Bronchial epithelial cell (primary cell): ENCODE measurements around the gene LRP1B. TPM values are rescaled to one million over a fixed set of nuclear protein-coding genes. Genes with fewer than 3 reads are reported as not detected.

Experiments
- DNase-seq: peaks from one replicate; pipeline ENCODE4 v3.0.0-alpha.2; 2010; ENCODE audit warnings: low read depth
- FAIRE-seq: peaks from 2 replicates; lab custom pipeline; 2011; peaks lifted over from hg19 to GRCh38; lab: Jason Lieb, UNC
- H3K27me3 ChIP-seq: 2 replicates; pipeline ENCODE4 v1.5.1; 2011; ENCODE audit warnings: low read length; ENCODE audit not compliant: control insufficient read depth, insufficient read depth
- H3K36me3 ChIP-seq: 2 replicates; pipeline ENCODE4 v1.5.1; 2011; ENCODE audit warnings: low read length; ENCODE audit not compliant: control insufficient read depth, insufficient read depth
- H3K4me3 ChIP-seq: 2 replicates; pipeline ENCODE4 v1.5.1; 2011; ENCODE audit warnings: mild to moderate bottlenecking, low read depth, low read length, control low read depth
- CTCF ChIP-seq: IDR thresholded peaks from 2 replicates; pipeline ENCODE4 v1.5.1; 2011; ENCODE audit warnings: mild to moderate bottlenecking, moderate library complexity, low read length, control low read depth, inconsistent platforms; ENCODE audit not compliant: insufficient read depth, severe bottlenecking
- total RNA-seq: library from RNA; depleted of rRNA; stranded (reverse); fragments of >200 nt; gene quantifications from 2 replicates; pipeline ENCODE4 v1.2.1, GENCODE V29; 2014

Gene LRP1B
- total RNA-seq, 1 donor from 2014 or later = under 0.01 TPM

- FAIRE-seq = no peak
- no peaks in the 10 kb centered on the region for H3K27me3 ChIP-seq
- no peak overlapping the region for H3K4me3 ChIP-seq
- no peak for TF ChIP-seq CTCF
- DNase-seq = no peak
- no peaks in the 10 kb centered on the region for H3K36me3 ChIP-seq
These were observed 1745.9 kb downstream of the LRP1B start for GRCh38 chr2:140384946-140385345.

GRCh38 chr2:140383781-140384180, 1747.0 kb downstream of the LRP1B start:
- H3K27me3 ChIP-seq = no peaks in the 10 kb centered on the region
- FAIRE-seq (no peak), DNase-seq (no peak)
- no peaks in the 10 kb centered on the region for H3K36me3 ChIP-seq
- no peak overlapping the region for H3K4me3 ChIP-seq
- TF ChIP-seq CTCF = no peak

GRCh38 chr2:140376686-140377085, 1754.1 kb downstream of the LRP1B start:
- H3K27me3 ChIP-seq = no peaks in the 10 kb centered on the region
- DNase-seq (no peak), FAIRE-seq (no peak)
- H3K36me3 ChIP-seq = no peaks in the 10 kb centered on the region
- no peak overlapping the region for H3K4me3 ChIP-seq
- TF ChIP-seq CTCF = no peak

GRCh38 chr2:140363131-140363530, 1767.7 kb downstream of the LRP1B start:
- Histone ChIP-seq H3K4me3 (no peak overlapping the region), H3K36me3 (no peaks in the 10 kb centered on the region), H3K27me3 (no peaks in the 10 kb centered on the region)
- FAIRE-seq = no peak
- TF ChIP-seq CTCF = no peak
- DNase-seq = no peak

GRCh38 chr2:140362361-140362760, 1768.5 kb downstream of the LRP1B start:
- Histone ChIP-seq H3K4me3 (no peak overlapping the region), H3K36me3 (no peaks in the 10 kb centered on the region), H3K27me3 (no peaks in the 10 kb centered on the region)
- FAIRE-seq (no peak), DNase-seq (no peak)
- no peak for TF ChIP-seq CTCF

- no peak for TF ChIP-seq CTCF
- Histone ChIP-seq H3K36me3 (no peaks in the 10 kb centered on the region), H3K27me3 (no peaks in the 10 kb centered on the region), H3K4me3 (no peak overlapping the region)
- no peak for FAIRE-seq
- DNase-seq = no peak
These were observed 1771.6 kb downstream of the LRP1B start for GRCh38 chr2:140359056-140359771.
